K562 (cell line): ENCODE measurements around the gene NR1H2. TPM values are rescaled to one million over a fixed set of nuclear protein-coding genes. Genes with fewer than 3 reads are reported as not detected.

Experiments
- ARID1B ChIP-seq: fragments of 450-650 bp; IDR thresholded peaks from 2 replicates; pipeline ENCODE4 v1.6.1; 2016; ENCODE audit warnings: antibody characterized with exemption, mild to moderate bottlenecking, inconsistent platforms
- KLF1 ChIP-seq: fragments of 450-650 bp; IDR thresholded peaks from 2 replicates; pipeline ENCODE4 v1.6.1; 2016; ENCODE audit warnings: missing genetic modification characterization, missing compliant biosample characterization
- MYNN ChIP-seq, 2 experiments: sonication (generic); formaldehyde crosslinking in 1 of 2; IDR thresholded peaks; 2 replicates each; pipeline versions ENCODE4 v1.5.0 to v1.6.1; 2016 to 2020; ENCODE audit warnings: antibody characterized with exemption in 1 of 2, missing genetic modification reagents in 1 of 2
- POLR2H ChIP-seq: IDR thresholded peaks from 2 replicates; pipeline ENCODE4 v1.6.1; 2016; ENCODE audit warnings: missing genetic modification characterization, low read depth, mild to moderate bottlenecking, control low read depth, missing compliant biosample characterization, moderate library complexity
- SMARCB1 ChIP-seq: IDR thresholded peaks from 2 replicates; pipeline ENCODE4 v1.6.1; 2011; ENCODE audit warnings: improper control_type of control experiment, low read depth; ENCODE audit not compliant: insufficient read length
- SNRNP70 ChIP-seq: fragments of 200-400 bp; formaldehyde crosslinking; optimal IDR thresholded peaks from 2 replicates; pipeline ENCODE3; 2017; ENCODE audit warnings: low read depth, low read length
- SPI1 ChIP-seq: IDR thresholded peaks from 2 replicates; pipeline ENCODE4 v1.6.1; 2011; ENCODE audit warnings: low read depth, low read length, control low read depth, borderline replicate concordance
- XRCC4 ChIP-seq: IDR thresholded peaks from one replicate; pipeline ENCODE4 v1.6.1; 2011; ENCODE audit not compliant: insufficient read depth, insufficient read length; ENCODE audit errors: extremely low read depth
- polyA plus RNA-seq, 8 experiments: library from polyadenylated mRNA; depleted of rRNA in 4 of 8; stranded (reverse) in 5 of 8; unstranded in 3 of 8; fragments of >200 nt; fragmentation: Nextera tagmentation in 2 of 8; fragmentation: Illumina TruSeq in 1 of 8; extraction: Ambion mirVana in 2 of 8; extraction: Trizol in 1 of 8; gene quantifications; 2 replicates each; pipeline versions ENCODE4 v1.2.1 to v1.2.3, GENCODE V29; 2011 to 2014; ENCODE audit warnings: inconsistent platforms in 1 of 8, missing spikeins in 1 of 8
- total RNA-seq, 7 experiments: library from RNA; depleted of rRNA in 6 of 7; stranded (reverse); fragments of >200 nt in 6 of 7; fragmentation: Illumina TruSeq in 2 of 7; extraction: Trizol in 2 of 7; gene quantifications; 2 replicates each; pipeline versions ENCODE4 v1.2.1 to v1.2.3, GENCODE V29; 2011 to 2021; ENCODE audit warnings: low replicate concordance in 1 of 7
- TF ChIP-seq, protein P1 (sequence below): sonication (generic); formaldehyde crosslinking; IDR thresholded peaks from 2 replicates; pipeline ENCODE4 v1.8.0; 2023; ENCODE audit warnings: mild to moderate bottlenecking, missing genetic modification reagents
- TF ChIP-seq, protein P2 (sequence below): fragments of 450-650 bp; IDR thresholded peaks from 2 replicates; pipeline ENCODE4 v1.6.1; 2017; ENCODE audit warnings: mild to moderate bottlenecking, moderate library complexity
- TF ChIP-seq, protein P3 (sequence below), 2 experiments: IDR thresholded peaks; 2 replicates each; pipeline ENCODE4 v1.6.1; 2011; ENCODE audit warnings: borderline replicate concordance in 1 of 2, control low read depth in 1 of 2, low read depth in 1 of 2, low read length in 1 of 2, mild to moderate bottlenecking in 1 of 2, mixed read lengths in 1 of 2, moderate library complexity in 1 of 2; ENCODE audit not compliant: insufficient read depth in 1 of 2, insufficient read length in 1 of 2, poor library complexity in 1 of 2, severe bottlenecking in 1 of 2; ENCODE audit errors: extremely low read depth in 1 of 2
- TF ChIP-seq, protein P4 (sequence below): IDR thresholded peaks from 3 replicates; pipeline ENCODE4 v1.6.1; 2011; ENCODE audit warnings: borderline replicate concordance, mild to moderate bottlenecking; ENCODE audit not compliant: insufficient read length, insufficient read depth

NR1H2 gene
- total and polyA plus RNA-seq, 9 of the 15 experiments (the other 6 are each of a cell fraction or from before 2014, with no cell fraction given): 0.11 to 73.8 (median 24.0) TPM

DNA sequence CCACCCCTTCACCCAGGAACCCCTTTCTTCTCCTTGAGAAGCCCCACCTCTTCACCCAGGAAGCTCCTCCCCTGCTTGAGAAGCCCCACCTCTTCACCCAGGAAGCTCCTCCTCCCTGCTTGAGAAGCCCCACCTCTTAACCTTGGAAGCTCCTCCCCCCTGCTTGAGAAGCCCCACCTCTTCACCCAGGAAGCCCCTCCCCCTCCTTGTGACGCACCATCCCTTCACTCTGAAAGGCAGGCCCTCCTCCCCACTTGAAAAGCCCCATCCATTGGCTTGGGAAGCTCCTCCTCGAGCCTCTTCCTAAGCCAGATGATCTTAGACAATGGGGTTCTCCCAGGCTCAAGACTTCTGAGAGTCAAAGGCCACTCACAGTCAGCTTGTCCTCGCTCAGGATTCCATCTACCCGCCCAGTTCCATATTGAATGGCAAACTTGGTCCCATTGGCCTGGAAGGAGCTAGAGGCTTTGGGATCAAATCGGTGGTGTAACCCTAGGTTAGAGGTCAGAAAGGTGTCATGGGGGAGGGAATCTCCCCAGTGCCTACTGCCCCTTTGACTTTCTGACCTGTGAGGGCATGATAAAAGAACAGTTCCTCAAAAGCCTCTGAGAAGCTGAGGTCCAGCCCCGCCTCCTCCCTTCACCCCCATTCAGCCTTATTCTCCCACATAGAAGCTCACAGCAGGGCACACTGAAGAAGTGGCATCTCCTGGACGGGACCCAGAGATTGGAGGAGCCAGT, 14.8 kb upstream of the NR1H2 start (continued):
- TF ChIP-seq, protein P1, sequence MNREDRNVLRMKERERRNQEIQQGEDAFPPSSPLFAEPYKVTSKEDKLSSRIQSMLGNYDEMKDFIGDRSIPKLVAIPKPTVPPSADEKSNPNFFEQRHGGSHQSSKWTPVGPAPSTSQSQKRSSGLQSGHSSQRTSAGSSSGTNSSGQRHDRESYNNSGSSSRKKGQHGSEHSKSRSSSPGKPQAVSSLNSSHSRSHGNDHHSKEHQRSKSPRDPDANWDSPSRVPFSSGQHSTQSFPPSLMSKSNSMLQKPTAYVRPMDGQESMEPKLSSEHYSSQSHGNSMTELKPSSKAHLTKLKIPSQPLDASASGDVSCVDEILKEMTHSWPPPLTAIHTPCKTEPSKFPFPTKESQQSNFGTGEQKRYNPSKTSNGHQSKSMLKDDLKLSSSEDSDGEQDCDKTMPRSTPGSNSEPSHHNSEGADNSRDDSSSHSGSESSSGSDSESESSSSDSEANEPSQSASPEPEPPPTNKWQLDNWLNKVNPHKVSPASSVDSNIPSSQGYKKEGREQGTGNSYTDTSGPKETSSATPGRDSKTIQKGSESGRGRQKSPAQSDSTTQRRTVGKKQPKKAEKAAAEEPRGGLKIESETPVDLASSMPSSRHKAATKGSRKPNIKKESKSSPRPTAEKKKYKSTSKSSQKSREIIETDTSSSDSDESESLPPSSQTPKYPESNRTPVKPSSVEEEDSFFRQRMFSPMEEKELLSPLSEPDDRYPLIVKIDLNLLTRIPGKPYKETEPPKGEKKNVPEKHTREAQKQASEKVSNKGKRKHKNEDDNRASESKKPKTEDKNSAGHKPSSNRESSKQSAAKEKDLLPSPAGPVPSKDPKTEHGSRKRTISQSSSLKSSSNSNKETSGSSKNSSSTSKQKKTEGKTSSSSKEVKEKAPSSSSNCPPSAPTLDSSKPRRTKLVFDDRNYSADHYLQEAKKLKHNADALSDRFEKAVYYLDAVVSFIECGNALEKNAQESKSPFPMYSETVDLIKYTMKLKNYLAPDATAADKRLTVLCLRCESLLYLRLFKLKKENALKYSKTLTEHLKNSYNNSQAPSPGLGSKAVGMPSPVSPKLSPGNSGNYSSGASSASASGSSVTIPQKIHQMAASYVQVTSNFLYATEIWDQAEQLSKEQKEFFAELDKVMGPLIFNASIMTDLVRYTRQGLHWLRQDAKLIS: 0 out of 2 replicates have a peak, but pooled peaks have one; percentile 72
- peak; percentile 89 for TF ChIP-seq SPI1
- peak; percentile 61; the same call in 1 of the 2 replicates for TF ChIP-seq MYNN (IDR thresholded peaks at IDR 0.05)
- no peak for TF ChIP-seq MYNN (CRISPR knock-in tag; IDR thresholded peaks at IDR 0.05)
- no peak for TF ChIP-seq SMARCB1
- no peak for TF ChIP-seq KLF1
- no peak for TF ChIP-seq POLR2H (tag)
- no peak for TF ChIP-seq XRCC4
- TF ChIP-seq, protein P2, sequence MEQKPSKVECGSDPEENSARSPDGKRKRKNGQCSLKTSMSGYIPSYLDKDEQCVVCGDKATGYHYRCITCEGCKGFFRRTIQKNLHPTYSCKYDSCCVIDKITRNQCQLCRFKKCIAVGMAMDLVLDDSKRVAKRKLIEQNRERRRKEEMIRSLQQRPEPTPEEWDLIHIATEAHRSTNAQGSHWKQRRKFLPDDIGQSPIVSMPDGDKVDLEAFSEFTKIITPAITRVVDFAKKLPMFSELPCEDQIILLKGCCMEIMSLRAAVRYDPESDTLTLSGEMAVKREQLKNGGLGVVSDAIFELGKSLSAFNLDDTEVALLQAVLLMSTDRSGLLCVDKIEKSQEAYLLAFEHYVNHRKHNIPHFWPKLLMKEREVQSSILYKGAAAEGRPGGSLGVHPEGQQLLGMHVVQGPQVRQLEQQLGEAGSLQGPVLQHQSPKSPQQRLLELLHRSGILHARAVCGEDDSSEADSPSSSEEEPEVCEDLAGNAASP: no peak
- TF ChIP-seq, protein P3, sequence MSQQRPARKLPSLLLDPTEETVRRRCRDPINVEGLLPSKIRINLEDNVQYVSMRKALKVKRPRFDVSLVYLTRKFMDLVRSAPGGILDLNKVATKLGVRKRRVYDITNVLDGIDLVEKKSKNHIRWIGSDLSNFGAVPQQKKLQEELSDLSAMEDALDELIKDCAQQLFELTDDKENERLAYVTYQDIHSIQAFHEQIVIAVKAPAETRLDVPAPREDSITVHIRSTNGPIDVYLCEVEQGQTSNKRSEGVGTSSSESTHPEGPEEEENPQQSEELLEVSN (IDR thresholded peaks at IDR 0.05; ENCODE audit: borderline replicate concordance in 1 of 2, extremely low read depth in 1 of 2, insufficient read depth in 1 of 2, insufficient read length in 1 of 2, low read depth in 1 of 2, low read length in 1 of 2, poor library complexity in 1 of 2, severe bottlenecking in 1 of 2): no peak
- peak; percentile 77 for TF ChIP-seq ARID1B
- no peak for TF ChIP-seq SNRNP70
- TF ChIP-seq, protein P4, sequence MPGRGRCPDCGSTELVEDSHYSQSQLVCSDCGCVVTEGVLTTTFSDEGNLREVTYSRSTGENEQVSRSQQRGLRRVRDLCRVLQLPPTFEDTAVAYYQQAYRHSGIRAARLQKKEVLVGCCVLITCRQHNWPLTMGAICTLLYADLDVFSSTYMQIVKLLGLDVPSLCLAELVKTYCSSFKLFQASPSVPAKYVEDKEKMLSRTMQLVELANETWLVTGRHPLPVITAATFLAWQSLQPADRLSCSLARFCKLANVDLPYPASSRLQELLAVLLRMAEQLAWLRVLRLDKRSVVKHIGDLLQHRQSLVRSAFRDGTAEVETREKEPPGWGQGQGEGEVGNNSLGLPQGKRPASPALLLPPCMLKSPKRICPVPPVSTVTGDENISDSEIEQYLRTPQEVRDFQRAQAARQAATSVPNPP: no peak
